CD4-positive, alpha-beta T cell treated with Interferon alpha-2 for 1 hour (primary cell): ENCODE data around the gene ADAM19.

ENCODE experiments used
- DNase-seq, 2 donors: peaks; one replicate each; pipeline ENCODE4 v3.0.0-alpha.2; 2020 to 2022

ADAM19 gene

DNA sequence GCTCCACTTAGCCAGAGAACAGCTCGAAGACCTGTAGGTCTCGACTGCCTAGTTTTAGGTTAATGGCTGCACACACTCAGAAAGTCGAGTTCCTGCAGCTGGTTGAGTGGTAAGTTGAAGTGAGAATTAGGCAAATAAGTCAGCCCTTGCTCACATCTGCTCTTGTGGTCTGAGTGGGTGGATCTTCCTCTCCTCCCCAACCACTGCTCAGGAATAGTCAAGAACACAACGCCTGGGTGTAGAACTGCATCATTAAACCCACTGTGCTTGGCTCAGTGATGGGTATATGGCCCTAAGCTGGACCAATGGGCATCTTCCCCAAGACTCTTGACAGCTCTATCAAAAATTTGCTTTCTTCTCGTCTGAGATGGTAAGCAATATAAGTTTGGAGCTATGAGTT lies 20.9 kb upstream of the ADAM19 start:
- peak; percentile 57 to 62 for DNase-seq

DNA sequence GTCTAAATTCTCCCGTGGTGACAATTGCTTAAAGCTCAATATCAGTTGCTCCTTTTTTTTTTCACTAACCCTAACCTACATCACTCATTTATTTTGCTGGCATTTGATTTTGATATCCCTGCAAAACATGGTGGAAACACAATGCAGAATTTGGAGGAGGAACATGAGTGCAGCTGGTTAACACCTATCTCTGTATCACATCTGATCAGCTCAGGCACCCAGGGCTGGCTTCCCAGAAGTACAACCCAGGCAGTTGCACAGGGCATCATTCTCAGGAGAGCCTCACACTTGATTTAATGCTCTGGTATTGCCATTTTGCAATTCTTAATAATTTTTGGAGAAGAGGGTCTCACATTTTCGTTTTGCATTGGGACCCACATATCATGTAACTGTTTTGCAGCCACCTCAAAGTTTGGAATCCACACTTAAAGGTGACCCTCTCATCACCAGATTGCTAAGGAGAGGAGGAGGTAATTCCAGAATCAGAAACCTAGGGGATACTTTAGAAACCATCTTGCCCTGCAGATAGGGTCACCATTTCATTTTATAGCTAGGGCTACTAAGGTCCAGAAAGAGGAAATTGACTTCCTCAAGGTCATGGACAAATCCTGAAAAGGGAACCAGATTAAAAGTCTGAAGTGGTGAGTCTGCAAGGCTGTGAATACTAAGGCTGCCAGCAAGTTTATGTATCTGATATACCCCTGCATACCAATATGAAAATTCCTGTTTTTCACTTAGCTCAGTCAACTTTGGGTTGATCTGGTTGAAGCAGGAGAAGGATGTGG lies 19.3 kb upstream of the ADAM19 start:
- no peak for DNase-seq

DNA sequence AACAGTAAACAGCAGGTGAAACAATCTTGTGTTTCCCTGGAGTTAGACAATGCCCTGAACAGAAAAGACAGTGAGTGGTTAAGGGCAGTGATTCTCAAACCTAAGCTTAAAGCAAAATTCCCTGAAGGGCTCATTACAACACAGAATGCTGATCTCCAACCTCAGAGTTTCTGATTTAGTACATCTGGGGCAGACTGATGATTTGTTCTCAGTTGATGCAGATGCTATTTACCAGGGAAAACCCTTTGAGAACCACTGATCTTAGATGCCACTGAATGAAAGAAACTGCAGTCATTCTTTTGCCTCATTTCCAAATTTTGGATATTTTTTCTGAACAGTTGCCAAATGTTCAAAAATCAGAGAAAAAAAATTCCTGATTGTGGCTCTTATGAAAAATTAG lies 18.7 kb upstream of the ADAM19 start:
- DNase-seq, result no peak

DNA sequence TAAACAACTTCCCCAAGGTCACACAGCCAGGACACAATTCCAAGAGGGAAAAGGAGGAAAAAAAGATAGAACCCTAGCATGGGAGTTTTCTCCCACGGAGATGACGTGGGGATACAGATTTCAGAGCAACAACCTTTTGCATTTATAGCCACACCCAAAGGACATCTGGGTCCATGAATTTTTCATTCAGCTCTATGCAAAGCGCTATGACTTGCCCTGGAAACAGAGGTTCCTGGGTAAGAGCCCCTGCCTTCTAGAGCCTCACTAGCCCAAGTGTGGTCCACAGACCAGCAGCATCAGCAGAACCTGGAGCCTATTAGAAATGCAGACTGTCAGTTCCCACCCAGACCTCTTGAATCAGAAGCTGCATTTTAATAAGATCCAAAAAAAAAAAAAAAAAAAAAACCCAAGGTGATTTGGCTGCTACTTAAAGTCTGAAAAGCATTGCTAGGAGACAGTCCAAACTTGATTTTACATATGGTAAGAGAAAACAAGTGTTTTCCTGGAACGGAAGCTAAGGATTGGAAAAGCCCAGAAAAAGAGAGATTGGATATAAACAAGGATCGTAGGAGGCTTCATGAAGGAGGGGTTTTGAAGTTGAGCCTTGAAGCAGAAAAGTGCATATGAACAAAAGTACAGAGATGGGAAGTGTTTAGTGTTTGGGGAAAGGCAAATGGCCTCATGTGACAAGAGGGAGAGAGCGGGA lies 17.6 kb upstream of the ADAM19 start:
- no peak for DNase-seq

DNA sequence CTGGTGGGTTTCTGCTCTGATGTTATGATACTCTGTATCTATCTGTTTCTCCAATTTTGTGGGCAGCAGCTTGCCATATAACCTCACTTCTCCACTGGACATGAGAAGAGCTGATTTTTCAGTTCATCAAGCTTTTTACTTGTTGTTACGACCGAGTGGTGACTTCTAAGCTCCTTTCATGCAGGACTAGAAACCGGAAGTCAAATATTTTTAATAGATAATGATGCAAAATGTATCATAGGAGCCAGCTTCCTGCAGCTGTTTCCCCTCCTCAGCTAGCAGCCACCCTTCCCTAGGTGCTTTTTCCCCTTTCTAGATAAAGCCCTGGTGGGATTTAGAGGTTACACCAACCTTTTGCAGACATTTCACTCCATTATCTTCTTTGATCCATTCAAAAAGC lies 17.0 kb upstream of the ADAM19 start:
- no peak for DNase-seq

DNA sequence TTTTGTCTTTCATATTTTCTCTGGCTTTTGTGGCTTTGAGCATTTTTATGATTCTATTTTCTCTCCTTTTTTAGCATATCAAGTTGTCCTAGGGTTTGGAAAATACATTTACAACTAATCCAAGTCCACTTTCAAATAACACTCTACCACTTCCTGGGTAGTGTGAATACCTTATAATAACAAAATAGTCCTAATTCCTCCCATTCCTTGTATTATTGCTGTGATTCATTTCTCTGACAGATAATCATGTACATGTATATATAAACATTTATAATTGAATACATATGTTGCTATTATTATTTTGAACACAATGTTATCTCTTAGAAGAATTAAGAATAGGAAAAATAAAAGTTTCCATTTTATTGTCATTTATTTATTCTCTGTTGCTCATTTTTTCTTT lies 14.9 kb upstream of the ADAM19 start:
- no peak for DNase-seq

DNA sequence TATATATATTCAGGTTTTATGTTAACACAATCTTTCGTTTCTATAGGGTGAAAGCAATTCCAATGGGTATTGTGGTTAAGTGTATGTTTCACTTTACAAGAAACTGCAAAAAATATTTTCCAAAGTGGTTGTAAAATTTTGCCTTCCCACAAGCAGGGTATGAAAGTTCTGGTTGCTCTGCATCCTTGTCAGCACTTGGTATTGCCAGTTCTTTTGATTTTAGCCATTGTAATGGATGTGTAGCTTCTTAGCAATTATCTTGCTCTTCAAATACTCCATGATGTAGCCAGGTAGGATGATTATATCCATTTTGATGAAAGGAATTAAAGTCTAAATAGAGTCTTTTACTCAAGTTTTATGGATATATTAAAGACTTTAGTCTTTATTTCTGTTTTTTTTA lies 9.1 kb upstream of the ADAM19 start:
- DNase-seq, result no peak

DNA sequence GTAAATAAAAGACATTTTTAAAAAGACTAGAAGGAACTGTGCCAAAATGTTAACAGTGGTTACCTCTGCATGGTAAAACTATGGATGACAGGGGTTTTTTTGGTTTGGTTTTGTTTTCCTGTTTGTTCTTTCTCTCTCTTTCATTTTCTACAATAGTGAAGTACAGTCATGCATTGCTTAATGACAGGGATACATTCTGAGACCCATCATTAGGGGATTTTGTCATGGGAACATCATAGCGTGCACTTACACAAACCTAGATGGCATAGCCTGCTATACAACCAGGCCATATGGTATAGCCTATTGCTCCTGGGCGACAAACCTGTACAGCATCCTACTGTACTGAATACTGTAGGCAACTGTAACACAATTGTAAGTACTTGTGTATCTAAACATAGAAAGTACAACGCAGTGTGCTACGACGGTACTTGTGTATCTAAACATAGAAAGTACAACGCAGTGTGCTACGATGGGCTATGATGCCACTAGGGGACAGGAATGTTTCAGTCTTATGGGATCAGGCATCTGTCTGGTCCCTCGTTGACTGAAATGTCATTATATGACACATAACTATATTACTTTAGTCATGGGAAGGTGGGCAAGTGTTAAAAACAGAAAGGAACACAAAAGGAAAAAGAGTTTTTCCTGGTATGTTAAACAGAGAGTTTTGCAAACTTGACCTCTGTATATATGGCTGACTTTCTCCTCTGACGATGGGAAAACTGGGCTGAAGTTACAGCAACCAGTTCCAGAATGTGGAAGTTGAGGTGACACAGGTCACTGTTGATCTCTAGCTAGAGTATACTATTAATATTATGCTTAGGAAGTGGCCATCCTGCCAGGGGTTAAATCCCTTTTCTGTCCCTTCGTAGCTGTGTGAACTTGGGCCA lies 7.4 kb upstream of the ADAM19 start:
- no peak for DNase-seq

DNA sequence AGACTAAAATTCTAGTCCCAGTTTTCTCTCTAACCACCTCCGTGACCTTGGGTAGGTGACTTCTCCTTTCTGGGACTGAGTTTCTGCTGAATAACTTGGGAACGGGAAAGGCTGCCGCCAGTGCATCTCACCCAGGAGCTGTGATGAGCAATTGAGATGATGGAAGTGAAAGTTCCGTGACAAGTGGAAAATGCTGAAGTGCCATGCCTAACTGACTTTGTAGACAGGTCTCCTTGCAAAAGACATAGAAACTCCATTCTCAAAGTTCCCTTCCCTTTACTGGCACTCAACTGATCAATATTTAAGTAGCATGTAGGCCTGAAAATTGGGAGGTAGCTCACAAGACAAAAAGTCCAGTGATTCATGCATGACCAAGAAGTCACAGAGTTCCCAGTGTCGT lies 6.3 kb upstream of the ADAM19 start:
- DNase-seq, result peak in 1 of 2 donors; percentile 31

DNA sequence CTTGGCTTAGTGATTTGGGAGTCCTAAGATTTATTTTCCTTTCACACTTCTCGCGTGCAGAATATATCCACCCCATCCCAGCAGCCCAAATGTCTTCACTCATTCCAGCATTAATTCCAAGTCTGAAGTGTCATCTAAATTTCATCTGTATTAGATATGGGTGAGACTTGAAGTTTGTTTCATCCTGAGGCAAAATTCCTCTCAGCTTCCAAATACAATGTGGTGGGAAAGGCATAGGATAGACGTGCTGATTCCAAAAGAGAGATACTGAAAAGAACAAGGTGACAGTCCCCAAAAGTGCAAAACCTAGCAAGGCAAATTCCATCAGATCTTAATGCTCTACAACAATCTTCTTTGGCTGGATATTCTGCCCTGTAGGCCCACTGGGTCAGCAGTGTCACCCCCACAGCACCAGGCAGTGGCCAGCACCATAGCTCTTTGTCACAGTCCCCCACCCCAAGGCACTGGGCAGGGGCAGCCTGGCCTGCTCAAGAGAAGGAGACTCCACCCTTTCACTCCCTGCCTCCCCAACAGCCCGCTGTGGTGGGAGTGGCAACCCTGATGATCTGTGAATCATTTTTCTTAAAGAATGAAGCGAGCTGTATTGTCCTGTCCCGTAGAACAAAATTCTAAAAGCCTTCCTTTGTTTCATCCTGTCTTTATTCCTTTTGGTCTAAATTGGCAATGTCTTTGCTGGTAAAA lies 2.7 kb upstream of the ADAM19 start:
- DNase-seq, result no peak

DNA sequence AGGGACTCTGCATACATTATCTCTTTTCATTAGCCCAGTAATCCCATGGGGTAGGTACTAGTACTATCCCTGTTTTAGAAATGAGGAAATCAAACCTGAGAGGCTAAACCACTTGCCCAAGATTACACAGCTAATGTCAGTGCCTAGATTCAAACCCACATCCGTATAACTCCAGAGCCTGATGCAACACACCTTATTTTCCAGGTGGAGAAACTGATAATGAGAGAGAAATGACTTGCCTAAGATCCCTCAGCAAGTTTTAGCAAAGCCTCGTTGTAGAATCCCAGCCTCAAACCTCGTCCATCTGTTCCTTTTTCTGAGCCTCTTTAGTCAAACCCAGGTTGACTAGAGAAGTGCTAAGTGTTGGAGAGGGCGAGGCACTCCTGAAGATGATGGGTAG lies 1.1 kb upstream of the ADAM19 start:
- DNase-seq, result no peak

DNA sequence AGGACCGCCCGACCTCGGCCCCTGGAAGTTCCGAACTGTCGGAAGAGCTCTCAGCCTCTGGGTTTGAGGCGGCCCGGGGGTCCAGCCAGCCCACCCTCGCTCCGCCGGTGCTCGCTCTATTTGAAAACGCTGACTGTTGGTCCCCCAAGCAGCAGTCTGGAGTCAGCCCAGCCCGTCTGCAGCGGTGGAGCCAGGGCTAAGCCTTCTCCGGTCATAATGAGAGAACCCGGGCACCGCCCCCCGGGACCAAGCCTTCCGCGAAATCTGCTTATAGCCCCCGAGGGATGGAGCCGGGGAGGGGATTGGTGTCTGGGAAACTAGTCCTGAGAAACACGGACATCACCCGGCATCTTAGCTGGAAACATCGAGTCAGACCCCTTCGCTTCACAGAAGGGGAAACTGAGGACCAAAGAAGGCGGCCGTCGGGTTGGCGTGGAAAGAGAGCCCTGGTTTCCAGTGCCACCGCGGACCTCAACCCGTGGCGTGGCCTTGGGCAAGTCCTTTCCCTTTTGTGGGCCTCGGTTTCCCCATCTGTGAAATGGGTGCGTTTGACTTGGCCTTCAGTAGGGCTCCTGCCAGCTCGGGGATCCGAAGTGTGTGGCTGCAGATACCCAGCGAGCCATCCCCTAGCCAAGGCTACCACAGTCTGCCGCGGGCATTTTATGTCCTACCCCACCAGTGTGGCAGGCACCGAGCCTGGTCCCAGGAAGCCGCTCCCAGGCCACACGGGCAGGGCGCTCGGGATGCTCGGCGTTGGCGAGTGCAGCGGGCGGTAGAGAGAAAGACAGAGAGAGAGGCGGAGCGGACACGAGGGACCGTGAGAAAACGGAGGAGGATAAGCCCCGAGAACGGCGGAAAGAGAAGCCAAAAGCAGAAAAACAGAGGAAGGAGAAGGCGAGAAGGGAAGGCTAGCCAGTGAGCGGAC lies 857 bp downstream of the ADAM19 start:
- DNase-seq, result peak in 1 of 2 donors; percentile 37

DNA sequence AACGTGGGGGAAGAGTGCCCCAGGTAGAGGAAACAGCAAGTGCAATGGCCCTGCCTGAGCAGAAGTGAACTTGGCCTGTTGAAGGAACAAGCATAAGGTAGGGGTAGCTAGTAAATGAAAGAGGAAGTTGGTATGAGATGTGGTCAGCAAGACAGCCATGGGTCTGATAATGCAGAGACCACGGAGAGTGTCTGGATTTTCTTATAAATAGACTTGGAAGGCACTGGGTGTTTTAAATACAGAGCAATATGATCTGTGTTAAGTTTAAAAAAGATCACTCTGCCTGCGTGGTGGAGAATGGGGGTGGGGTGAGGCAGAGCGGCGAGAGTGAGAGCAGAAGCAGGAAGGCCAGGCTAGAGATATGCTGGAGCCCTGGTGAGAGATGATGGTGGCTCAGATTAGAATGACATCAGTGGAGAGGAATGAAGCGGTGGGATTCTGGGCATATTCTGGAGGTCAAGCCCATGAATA lies 4.2 kb downstream of the ADAM19 start:
- DNase-seq, result peak; percentile 51 to 60

DNA sequence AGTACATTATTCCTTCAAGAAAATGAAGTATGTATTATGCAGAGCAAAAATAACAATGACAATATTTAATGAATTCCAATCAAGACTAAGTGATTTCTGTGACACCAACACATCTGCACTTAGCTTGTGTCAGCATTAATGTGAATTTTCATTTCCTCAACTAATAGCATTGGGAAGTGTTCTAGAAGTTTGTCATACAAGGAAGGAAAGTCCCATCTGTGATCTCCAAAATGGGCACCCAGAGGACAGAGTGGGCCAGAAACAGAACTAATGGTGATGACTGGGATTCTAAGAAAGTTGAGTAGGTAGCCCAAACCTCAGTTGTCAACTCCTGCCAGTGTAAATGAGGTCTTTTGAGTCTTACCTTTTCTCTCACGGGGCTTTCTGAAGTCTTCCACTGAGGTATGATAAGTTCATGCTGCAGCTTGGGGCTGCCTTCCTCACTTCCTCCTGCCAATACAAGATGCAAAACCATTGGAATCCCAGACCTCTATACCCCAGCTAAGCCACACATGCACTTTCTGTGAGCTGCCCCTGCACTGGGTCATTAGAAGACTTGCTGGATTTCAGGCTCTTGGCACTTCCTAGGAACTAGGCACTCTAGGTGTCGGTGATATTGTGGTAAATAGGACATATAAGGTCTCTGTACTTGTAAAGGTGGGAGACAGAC lies 4.9 kb downstream of the ADAM19 start:
- DNase-seq, result no peak

DNA sequence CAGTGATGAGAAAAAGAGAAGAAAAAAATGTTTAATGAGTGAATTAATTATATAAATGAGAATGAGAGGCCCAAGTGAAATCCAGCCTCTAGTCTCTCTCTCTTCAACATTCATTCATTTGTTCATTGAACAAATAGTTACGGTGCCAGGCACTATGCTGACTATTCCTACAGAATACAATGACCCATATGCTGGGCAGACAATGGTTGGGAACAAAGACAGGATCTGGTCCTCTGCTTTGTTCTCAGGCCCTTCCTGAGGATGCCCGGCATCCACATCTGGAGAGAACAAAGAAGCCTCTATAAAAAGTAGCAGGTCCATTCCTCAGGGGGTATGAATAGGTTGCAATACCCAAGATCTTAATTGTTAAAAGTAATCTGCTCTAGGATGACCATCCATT lies 6.9 kb downstream of the ADAM19 start:
- no peak for DNase-seq

DNA sequence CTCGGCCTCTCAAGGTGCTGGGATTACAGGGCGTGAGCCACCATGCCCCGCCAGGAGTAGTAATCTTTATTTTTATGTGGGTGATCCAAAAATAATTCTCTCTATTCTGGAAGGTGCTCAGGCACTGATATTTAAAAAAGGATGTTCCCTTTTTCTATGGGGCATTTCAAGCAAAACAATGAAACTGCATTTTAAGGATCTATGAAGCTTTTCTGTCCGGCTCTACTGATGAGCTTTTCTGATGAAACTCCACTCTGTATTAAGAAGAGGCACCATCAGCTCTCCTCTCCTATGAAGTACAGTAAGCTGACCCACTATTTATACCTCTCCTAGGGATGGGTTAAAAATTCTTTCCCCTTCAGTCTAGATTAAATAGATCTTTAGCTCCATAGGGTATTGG lies 7.4 kb downstream of the ADAM19 start:
- DNase-seq, result no peak

DNA sequence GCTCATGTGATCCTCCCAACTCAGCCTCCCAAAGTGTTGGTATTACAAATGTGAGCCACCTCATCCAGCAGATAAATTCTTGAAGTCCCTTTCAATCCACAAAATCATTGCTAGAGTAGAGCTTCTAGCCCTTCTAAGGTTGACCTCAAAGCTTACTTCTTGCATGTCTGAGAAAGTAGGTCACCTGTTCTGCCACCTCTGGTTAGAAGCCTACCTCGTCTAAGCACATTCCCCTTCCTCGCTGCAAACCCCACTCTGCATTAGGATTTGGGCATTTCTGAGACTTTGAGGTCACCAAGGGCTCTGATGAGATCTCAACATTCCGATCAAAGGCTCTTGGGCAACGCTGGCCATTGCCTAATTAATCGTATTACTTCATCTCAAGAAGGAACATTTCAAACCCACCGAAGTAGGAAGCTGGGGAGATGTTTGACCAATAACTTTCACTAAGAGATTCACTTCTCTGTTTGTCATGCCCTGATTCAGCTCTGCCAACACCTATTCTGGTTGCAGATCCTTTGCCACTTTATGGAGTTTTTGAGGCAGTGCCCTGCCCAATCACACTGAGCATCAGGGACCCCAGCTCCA lies 8.6 kb downstream of the ADAM19 start:
- DNase-seq, result peak in 1 of 2 donors; percentile 56

DNA sequence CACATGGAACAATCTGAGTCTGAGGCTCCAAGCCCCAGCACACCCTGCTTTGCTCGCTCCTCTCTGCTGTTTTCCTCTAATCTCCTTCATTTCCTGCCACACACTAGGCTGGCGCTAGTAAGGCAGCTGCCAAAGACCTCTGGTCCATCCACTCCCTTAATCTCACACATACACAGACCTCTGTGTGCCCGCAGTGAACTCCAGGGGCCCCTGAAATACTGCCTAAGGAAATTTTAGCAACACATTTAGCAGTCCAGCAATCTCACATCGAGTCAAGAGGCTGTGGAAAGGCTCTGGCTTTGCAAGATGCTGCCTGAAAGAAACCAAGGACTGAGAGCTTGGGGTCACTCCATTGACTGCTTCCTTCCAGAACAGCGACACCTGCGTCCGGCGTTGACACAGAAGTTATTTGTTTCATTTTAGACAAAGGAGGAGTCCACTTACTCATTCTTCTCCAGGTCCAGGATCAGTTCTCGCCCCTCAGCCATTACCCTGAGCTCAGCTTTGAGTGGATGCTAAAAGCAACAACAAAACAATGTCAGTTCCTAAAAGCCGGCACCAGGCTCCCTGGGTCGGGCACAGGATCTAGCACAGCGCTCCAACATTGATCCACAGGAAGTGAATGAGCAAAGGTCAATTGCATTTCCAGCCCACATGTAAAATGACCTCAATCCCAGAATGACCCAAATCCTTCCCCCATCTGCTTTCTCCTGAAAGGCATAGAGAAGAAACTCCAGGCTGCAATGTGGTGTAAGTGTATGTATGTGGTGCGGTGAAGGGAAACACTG lies 11.5 kb downstream of the ADAM19 start:
- no peak for DNase-seq

DNA sequence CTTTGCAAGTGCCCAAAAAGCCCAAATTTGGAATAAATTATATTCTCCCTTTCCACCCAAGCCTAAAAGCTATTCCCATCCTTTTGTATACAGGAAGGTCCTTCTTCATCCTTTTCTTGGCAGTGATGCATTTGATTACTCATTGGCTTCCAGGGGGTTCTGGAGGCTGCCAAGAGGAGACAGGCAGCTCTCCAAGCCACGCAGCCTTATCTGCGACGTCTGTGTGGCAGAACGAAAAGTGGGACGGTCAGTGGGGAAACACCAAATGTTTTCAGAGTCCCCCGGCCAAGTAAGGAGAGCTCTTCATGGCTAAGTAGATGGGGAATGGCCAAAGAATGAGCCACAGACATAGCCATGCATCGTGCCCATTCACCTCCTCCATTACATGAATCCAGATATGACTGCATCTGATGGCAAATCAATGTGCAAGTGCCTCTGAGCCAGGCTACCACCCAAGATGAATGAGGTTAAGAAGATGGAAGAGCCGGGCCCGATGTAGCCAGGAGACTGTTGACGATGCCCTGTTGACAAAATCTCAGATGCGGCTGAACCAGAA lies 12.1 kb downstream of the ADAM19 start:
- DNase-seq, result no peak
